Measurements from ENCODE around the gene HNRNPF. TPM values are rescaled to one million over a fixed set of nuclear protein-coding genes. Genes with fewer than 3 reads are reported as not detected.

HNRNPF gene
- total and polyA plus RNA-seq, 2 of the 8 experiments (the other 6 are each of a cell fraction or from before 2014, with no cell fraction given) = 209 to 389 TPM

DNA sequence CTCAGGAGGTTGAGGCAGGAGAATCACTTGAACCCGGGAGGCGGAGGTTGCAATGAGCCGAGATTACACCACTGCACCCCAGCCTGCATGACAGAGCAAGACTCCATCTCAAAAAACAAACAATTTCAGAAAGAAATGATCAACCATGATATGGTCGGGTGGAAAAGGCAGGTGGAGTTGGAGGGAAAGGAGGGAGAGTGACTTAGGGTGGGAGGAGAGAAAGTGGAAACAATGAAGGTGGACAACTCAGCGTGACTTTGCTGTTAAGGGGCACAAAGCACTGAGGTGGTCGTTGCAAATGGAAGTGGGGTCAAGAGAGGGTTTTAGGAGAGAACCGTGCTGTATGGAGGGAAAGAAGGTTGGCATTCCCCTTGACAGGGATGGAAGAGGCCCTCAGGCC lies 67.5 kb downstream of the HNRNPF start:
- no peak overlapping the region for H3K4me2 ChIP-seq (ENCODE audit: insufficient read depth in 1 of 2, low read depth in 2 of 2, low read length in 2 of 2)
- H3K4me1 ChIP-seq (replicated peaks in 1 of 4; ENCODE audit: control insufficient read depth in 3 of 4, insufficient read depth in 4 of 4, low read length in 3 of 4) = peaks cover 4 to 11% (median 7%) of the 10 kb centered on the region in 4 experiments
- no peak overlapping the region for H4K91ac ChIP-seq (replicated peaks; ENCODE audit: insufficient read length, low read length)
- no peaks in the 10 kb centered on the region for H3K9me3 ChIP-seq (ENCODE audit: insufficient read depth in 2 of 2, low read depth in 1 of 2, low read length in 1 of 2)
- H3K18ac ChIP-seq (ENCODE audit: extremely low read depth, low read length) = no peak overlapping the region
- no peak overlapping the region for H3K14ac ChIP-seq (ENCODE audit: insufficient read length)
- H4K8ac ChIP-seq (ENCODE audit: extremely low read depth, insufficient read depth, low read length) = no peak overlapping the region
- H3K23ac ChIP-seq (ENCODE audit: insufficient read length) = no peak overlapping the region
- no peak overlapping the region for H3K4me3 ChIP-seq (ENCODE audit: extremely low read depth in 1 of 4, insufficient read depth in 2 of 4, low read depth in 3 of 4, low read length in 4 of 4)
- no peaks in the 10 kb centered on the region for H4K20me1 ChIP-seq (replicated peaks in 1 of 2; ENCODE audit: control insufficient read depth in 1 of 2, insufficient read depth in 2 of 2, low read length in 2 of 2)
- no peak overlapping the region for H2BK120ac ChIP-seq (replicated peaks; ENCODE audit: low read depth, low read length)
- 0 out of 2 replicates have a peak overlapping the region, but pooled peaks have one; percentile 1 for H2BK12ac ChIP-seq (ENCODE audit: low read depth, low read length)
- H2BK20ac ChIP-seq (ENCODE audit: low read length) = 0 out of 2 replicates have a peak overlapping the region, but pooled peaks have one; percentile 72
- no peak overlapping the region for H3K4ac ChIP-seq (replicated peaks; ENCODE audit: insufficient read length, low read depth, low read length)
- FAIRE-seq = no peak
- H2AK5ac ChIP-seq (ENCODE audit: low read depth, low read length) = 0 out of 2 replicates have a peak overlapping the region, but pooled peaks have one; percentile 28
- H3K56ac ChIP-seq (replicated peaks; ENCODE audit: insufficient read length, low read depth, low read length) = no peak overlapping the region
- H3K27ac ChIP-seq (ENCODE audit: low read depth, low read length) = no peak overlapping the region
- H2AFZ ChIP-seq (ENCODE audit: low read length) = no peak overlapping the region
- 85% methylated on average over 7 of the region's 7 CpGs; no CpG with 5 or more reads in 1 of the 2 experiments for WGBS, 2 experiments (ENCODE audit: extremely low coverage in 1 of 2, insufficient coverage in 1 of 2, insufficient read length in 1 of 2, insufficient replicate concordance in 2 of 2, low coverage in 1 of 2, low lambda C conversion rate in 2 of 2, missing lambda C conversion rate in 1 of 2)
- H2BK5ac ChIP-seq (ENCODE audit: low read depth, low read length) = no peak overlapping the region
- no peak overlapping the region for H3K9ac ChIP-seq (replicated peaks in 1 of 4; ENCODE audit: extremely low read depth in 1 of 4, low read depth in 3 of 4, low read length in 3 of 4)
- no peaks in the 10 kb centered on the region for H3K36me3 ChIP-seq (ENCODE audit: control insufficient read depth in 2 of 4, insufficient read depth in 4 of 4, low read length in 3 of 4)
- POLR2A ChIA-PET (ENCODE audit: partially characterized antibody) = no interaction called here
- no peaks in the 10 kb centered on the region for H3K79me2 ChIP-seq (ENCODE audit: control insufficient read depth in 1 of 2, insufficient read depth in 2 of 2, low read length in 2 of 2)
- DNase-seq (ENCODE audit: low read depth in 1 of 2, low spot score in 2 of 2) = no peak
- no peak overlapping the region for H4K5ac ChIP-seq (ENCODE audit: insufficient read length, low read depth, low read length)
- H3K23me2 ChIP-seq (ENCODE audit: low read depth, low read length) = no peaks in the 10 kb centered on the region
- CTCF ChIA-PET (ENCODE audit: partially characterized antibody) = interaction anchor here (0.8 to 1.7 kb wide), 3 partner anchors 14 to 137 kb away, joined by 3 to 10 read pairs (median 4); no protein-coding TSS in a partner anchor
- H2BK15ac ChIP-seq (ENCODE audit: low read length) = 0 out of 2 replicates have a peak overlapping the region, but pooled peaks have one; percentile 3
- H3K27me3 ChIP-seq (replicated peaks in 1 of 4; ENCODE audit: control insufficient read depth in 3 of 4, extremely low read depth in 1 of 4, insufficient read depth in 3 of 4, low read length in 3 of 4) = no peaks in the 10 kb centered on the region
- no peaks in the 10 kb centered on the region for H3K79me1 ChIP-seq (ENCODE audit: low read depth, low read length)
- TF ChIP-seq CREB1 (IDR thresholded peaks at IDR 0.05) = no peak
- TF ChIP-seq TAF1 (IDR thresholded peaks at IDR 0.05; ENCODE audit: low read depth, low read length) = no peak
- TF ChIP-seq TCF12 (IDR thresholded peaks at IDR 0.05; ENCODE audit: low read depth, low read length) = no peak
- TF ChIP-seq, protein P1, sequence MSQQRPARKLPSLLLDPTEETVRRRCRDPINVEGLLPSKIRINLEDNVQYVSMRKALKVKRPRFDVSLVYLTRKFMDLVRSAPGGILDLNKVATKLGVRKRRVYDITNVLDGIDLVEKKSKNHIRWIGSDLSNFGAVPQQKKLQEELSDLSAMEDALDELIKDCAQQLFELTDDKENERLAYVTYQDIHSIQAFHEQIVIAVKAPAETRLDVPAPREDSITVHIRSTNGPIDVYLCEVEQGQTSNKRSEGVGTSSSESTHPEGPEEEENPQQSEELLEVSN (IDR thresholded peaks at IDR 0.05) = no peak
- no peak for TF ChIP-seq SUZ12 (IDR thresholded peaks at IDR 0.05; ENCODE audit: low read length)
- TF ChIP-seq POU5F1 (IDR thresholded peaks at IDR 0.05; ENCODE audit: low read depth, low read length) = no peak
- no peak for TF ChIP-seq HDAC6 (IDR thresholded peaks at IDR 0.05; ENCODE audit: low read depth, low read length)
- TF ChIP-seq TAF7 (optimal IDR thresholded peaks at IDR 0.05; ENCODE audit: borderline replicate concordance, low read depth, low read length) = no peak
- TF ChIP-seq TEAD4 (IDR thresholded peaks at IDR 0.05; ENCODE audit: low read depth, low read length) = no peak
- TF ChIP-seq JUN (IDR thresholded peaks at IDR 0.05; ENCODE audit: low read depth, low read length) = no peak
- no peak for TF ChIP-seq BRCA1 (IDR thresholded peaks at IDR 0.05; ENCODE audit: low read depth, low read length)
- TF ChIP-seq, protein P2, sequence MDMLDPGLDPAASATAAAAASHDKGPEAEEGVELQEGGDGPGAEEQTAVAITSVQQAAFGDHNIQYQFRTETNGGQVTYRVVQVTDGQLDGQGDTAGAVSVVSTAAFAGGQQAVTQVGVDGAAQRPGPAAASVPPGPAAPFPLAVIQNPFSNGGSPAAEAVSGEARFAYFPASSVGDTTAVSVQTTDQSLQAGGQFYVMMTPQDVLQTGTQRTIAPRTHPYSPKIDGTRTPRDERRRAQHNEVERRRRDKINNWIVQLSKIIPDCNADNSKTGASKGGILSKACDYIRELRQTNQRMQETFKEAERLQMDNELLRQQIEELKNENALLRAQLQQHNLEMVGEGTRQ (IDR thresholded peaks at IDR 0.05; ENCODE audit: low read length) = no peak
- TF ChIP-seq PHF8 (conservative IDR thresholded peaks at IDR 0.05; ENCODE audit: low read depth, low read length) = no peak
- no peak for TF ChIP-seq SP4 (IDR thresholded peaks at IDR 0.05; ENCODE audit: low read length)

Measured in H1 (cell line).